ENCODE measurements around the gene SFMBT2.
"Not testable (repeated sequence)": the region's sequence is repeated elsewhere in the genome, so short reads cannot be mapped to it uniquely, and the experiment has no call there.

SFMBT2 gene

GRCh38 chr10:7306616-7307015 is 104.2 kb downstream of the SFMBT2 start:
- Histone ChIP-seq H3K9ac (ENCODE audit: low read depth, low read length) (no peak overlapping the region), H3K27me3 (ENCODE audit: control insufficient read depth, insufficient read depth, low read length) (no peaks in the 10 kb centered on the region), H3K27ac (ENCODE audit: low read depth, low read length) (no peak overlapping the region), H3K36me3 (ENCODE audit: control insufficient read depth, insufficient read depth, low read length) (no peaks in the 10 kb centered on the region), H3K4me3 (ENCODE audit: low read depth, low read length) (no peak overlapping the region), H3K9me3 (ENCODE audit: control insufficient read depth, insufficient read depth, low read length) (no peaks in the 10 kb centered on the region), H3K4me1 (ENCODE audit: control insufficient read depth, insufficient read depth, low read length) (peaks cover 3% of the 10 kb centered on the region; the same call in 1 of the 2 replicates)

- Histone ChIP-seq H3K9ac (ENCODE audit: low read depth, low read length) (no peak overlapping the region), H3K36me3 (ENCODE audit: control insufficient read depth, insufficient read depth, low read length) (no peaks in the 10 kb centered on the region), H3K4me1 (ENCODE audit: control insufficient read depth, insufficient read depth, low read length) (peaks cover 5% of the 10 kb centered on the region; the same call in 1 of the 2 replicates), H3K9me3 (ENCODE audit: control insufficient read depth, insufficient read depth, low read length) (no peaks in the 10 kb centered on the region), H3K27me3 (ENCODE audit: control insufficient read depth, insufficient read depth, low read length) (no peaks in the 10 kb centered on the region), H3K4me3 (ENCODE audit: low read depth, low read length) (no peak overlapping the region), H3K27ac (ENCODE audit: low read depth, low read length) (no peak overlapping the region)
These were observed 104.7 kb downstream of the SFMBT2 start for GRCh38 chr10:7306147-7306546.

- Histone ChIP-seq H3K9me3 (ENCODE audit: control insufficient read depth, insufficient read depth, low read length) (no peaks in the 10 kb centered on the region), H3K27ac (ENCODE audit: low read depth, low read length) (no peak overlapping the region), H3K4me1 (ENCODE audit: control insufficient read depth, insufficient read depth, low read length) (peaks cover 5% of the 10 kb centered on the region; the same call in 1 of the 2 replicates), H3K9ac (ENCODE audit: low read depth, low read length) (no peak overlapping the region), H3K27me3 (ENCODE audit: control insufficient read depth, insufficient read depth, low read length) (no peaks in the 10 kb centered on the region), H3K4me3 (ENCODE audit: low read depth, low read length) (no peak overlapping the region), H3K36me3 (ENCODE audit: control insufficient read depth, insufficient read depth, low read length) (no peaks in the 10 kb centered on the region)
These were observed 105.8 kb downstream of the SFMBT2 start for GRCh38 chr10:7305053-7305452.

DNA sequence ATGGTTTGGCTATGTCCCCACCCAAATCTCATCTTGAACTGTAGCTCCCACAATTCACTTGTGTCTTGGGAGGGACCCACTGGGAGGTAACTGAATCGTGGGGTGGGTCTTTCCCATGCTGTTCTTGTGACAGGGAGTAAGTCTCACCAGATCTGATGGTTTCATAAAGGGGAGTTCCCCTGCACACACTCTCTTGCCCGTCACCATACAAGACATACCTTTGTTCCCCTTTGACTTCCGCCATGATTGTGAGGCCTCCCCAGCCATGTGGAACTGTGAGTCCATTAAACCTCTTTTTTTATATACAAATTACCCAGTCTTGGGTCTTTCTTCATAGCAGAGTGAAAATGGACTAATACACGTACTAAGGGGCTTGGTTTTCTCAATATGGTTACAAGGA is 106.7 kb downstream of the SFMBT2 start:
- no peaks in the 10 kb centered on the region for H3K36me3 ChIP-seq (ENCODE audit: control insufficient read depth, insufficient read depth, low read length)
- H3K27me3 ChIP-seq (ENCODE audit: control insufficient read depth, insufficient read depth, low read length): no peaks in the 10 kb centered on the region
- no peak overlapping the region for H3K9ac ChIP-seq (ENCODE audit: low read depth, low read length)
- H3K27ac ChIP-seq (ENCODE audit: low read depth, low read length): no peak overlapping the region
- no peaks in the 10 kb centered on the region for H3K9me3 ChIP-seq (ENCODE audit: control insufficient read depth, insufficient read depth, low read length)
- H3K4me1 ChIP-seq (ENCODE audit: control insufficient read depth, insufficient read depth, low read length): peaks cover 5% of the 10 kb centered on the region; the same call in 1 of the 2 replicates
- no peak overlapping the region for H3K4me3 ChIP-seq (ENCODE audit: low read depth, low read length)

GRCh38 chr10:7302930-7303557 is 107.8 kb downstream of the SFMBT2 start:
- Histone ChIP-seq H3K27me3 (ENCODE audit: control insufficient read depth, insufficient read depth, low read length) (no peaks in the 10 kb centered on the region), H3K9ac (ENCODE audit: low read depth, low read length) (no peak overlapping the region), H3K4me1 (ENCODE audit: control insufficient read depth, insufficient read depth, low read length) (peaks cover 5% of the 10 kb centered on the region; the same call in 1 of the 2 replicates), H3K27ac (ENCODE audit: low read depth, low read length) (no peak overlapping the region), H3K9me3 (ENCODE audit: control insufficient read depth, insufficient read depth, low read length) (no peaks in the 10 kb centered on the region), H3K4me3 (ENCODE audit: low read depth, low read length) (no peak overlapping the region), H3K36me3 (ENCODE audit: control insufficient read depth, insufficient read depth, low read length) (no peaks in the 10 kb centered on the region)

GRCh38 chr10:7302392-7302906 is 108.4 kb downstream of the SFMBT2 start:
- H3K9ac ChIP-seq (ENCODE audit: low read depth, low read length): no peak overlapping the region
- no peaks in the 10 kb centered on the region for H3K9me3 ChIP-seq (ENCODE audit: control insufficient read depth, insufficient read depth, low read length)
- no peaks in the 10 kb centered on the region for H3K36me3 ChIP-seq (ENCODE audit: control insufficient read depth, insufficient read depth, low read length)
- H3K27me3 ChIP-seq (ENCODE audit: control insufficient read depth, insufficient read depth, low read length): no peaks in the 10 kb centered on the region
- H3K4me3 ChIP-seq (ENCODE audit: low read depth, low read length): no peak overlapping the region
- peaks cover 5% of the 10 kb centered on the region; the same call in 1 of the 2 replicates for H3K4me1 ChIP-seq (ENCODE audit: control insufficient read depth, insufficient read depth, low read length)
- H3K27ac ChIP-seq (ENCODE audit: low read depth, low read length): no peak overlapping the region

GRCh38 chr10:7301006-7301778 is 109.6 kb downstream of the SFMBT2 start:
- Histone ChIP-seq H3K4me1 (ENCODE audit: control insufficient read depth, insufficient read depth, low read length) (peaks cover 5% of the 10 kb centered on the region; the same call in 1 of the 2 replicates), H3K4me3 (ENCODE audit: low read depth, low read length) (no peak overlapping the region), H3K9me3 (ENCODE audit: control insufficient read depth, insufficient read depth, low read length) (no peaks in the 10 kb centered on the region), H3K27ac (ENCODE audit: low read depth, low read length) (no peak overlapping the region), H3K36me3 (ENCODE audit: control insufficient read depth, insufficient read depth, low read length) (no peaks in the 10 kb centered on the region), H3K27me3 (ENCODE audit: control insufficient read depth, insufficient read depth, low read length) (no peaks in the 10 kb centered on the region), H3K9ac (ENCODE audit: low read depth, low read length) (no peak overlapping the region)

- no peak overlapping the region for H3K27ac ChIP-seq (ENCODE audit: low read depth, low read length)
- H3K27me3 ChIP-seq (ENCODE audit: control insufficient read depth, insufficient read depth, low read length): no peaks in the 10 kb centered on the region
- no peaks in the 10 kb centered on the region for H3K36me3 ChIP-seq (ENCODE audit: control insufficient read depth, insufficient read depth, low read length)
- H3K4me1 ChIP-seq (ENCODE audit: control insufficient read depth, insufficient read depth, low read length): peaks cover 5% of the 10 kb centered on the region; the same call in 1 of the 2 replicates
- H3K4me3 ChIP-seq (ENCODE audit: low read depth, low read length): no peak overlapping the region
- H3K9me3 ChIP-seq (ENCODE audit: control insufficient read depth, insufficient read depth, low read length): no peaks in the 10 kb centered on the region
- H3K9ac ChIP-seq (ENCODE audit: low read depth, low read length): no peak overlapping the region
These were observed 110.4 kb downstream of the SFMBT2 start for GRCh38 chr10:7300384-7300971.

DNA sequence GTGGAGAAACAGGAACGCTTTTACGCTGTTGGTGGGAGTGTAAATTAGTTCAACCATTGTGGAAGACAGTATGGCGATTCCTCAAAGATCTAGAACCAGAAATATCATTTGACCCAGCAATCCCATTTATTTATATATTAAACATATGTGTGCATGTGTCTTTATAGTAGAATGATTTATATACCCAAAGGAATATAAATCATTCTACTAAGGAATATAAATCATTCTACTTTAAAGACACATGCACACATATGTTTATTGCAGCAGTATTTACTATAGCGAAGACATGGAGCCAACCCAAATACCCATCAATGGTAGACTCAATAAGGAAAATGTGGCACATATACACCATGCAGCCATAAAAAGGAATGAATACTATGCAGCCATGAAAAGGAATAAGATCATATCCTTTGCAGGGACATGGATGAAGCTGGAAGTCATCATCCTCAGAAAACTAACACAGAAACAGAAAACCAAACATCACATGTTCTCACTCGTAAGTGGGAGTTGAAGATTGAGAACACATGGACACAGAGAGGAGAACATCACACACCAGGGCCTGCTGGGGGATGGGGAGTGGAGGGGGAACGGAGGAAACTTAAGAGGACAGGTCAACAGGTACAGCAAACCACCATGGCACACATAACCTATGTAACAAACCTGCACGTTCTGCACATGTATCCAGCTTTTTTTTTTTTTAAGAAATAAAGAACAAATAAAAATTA is 111.1 kb downstream of the SFMBT2 start:
- H3K27ac ChIP-seq (ENCODE audit: low read depth, low read length); H3K9ac ChIP-seq (ENCODE audit: low read depth, low read length); H3K36me3 ChIP-seq (ENCODE audit: control insufficient read depth, insufficient read depth, low read length); H3K9me3 ChIP-seq (ENCODE audit: control insufficient read depth, insufficient read depth, low read length); H3K27me3 ChIP-seq (ENCODE audit: control insufficient read depth, insufficient read depth, low read length); H3K4me3 ChIP-seq (ENCODE audit: low read depth, low read length); H3K4me1 ChIP-seq (ENCODE audit: control insufficient read depth, insufficient read depth, low read length): not testable (repeated sequence)

GRCh38 chr10:7298495-7298894 is 112.3 kb downstream of the SFMBT2 start:
- peaks cover 5% of the 10 kb centered on the region; the same call in 1 of the 2 replicates for H3K4me1 ChIP-seq (ENCODE audit: control insufficient read depth, insufficient read depth, low read length)

More at GRCh38 chr10:7298495-7298894, 112.3 kb downstream of the SFMBT2 start:
- Histone ChIP-seq H3K4me3 (ENCODE audit: low read depth, low read length) (no peak overlapping the region), H3K9me3 (ENCODE audit: control insufficient read depth, insufficient read depth, low read length) (no peaks in the 10 kb centered on the region), H3K36me3 (ENCODE audit: control insufficient read depth, insufficient read depth, low read length) (no peaks in the 10 kb centered on the region), H3K27me3 (ENCODE audit: control insufficient read depth, insufficient read depth, low read length) (no peaks in the 10 kb centered on the region), H3K27ac (ENCODE audit: low read depth, low read length) (no peak overlapping the region), H3K9ac (ENCODE audit: low read depth, low read length) (no peak overlapping the region)
